HEK293 (cell line): ENCODE results near the gene SYCP3.

ENCODE experiments used
- CTCF ChIA-PET: fragments of 350-600 bp; formaldehyde crosslinking; extraction: SDS; loops from one replicate; lab custom pipeline; 2021; ENCODE audit warnings: antibody characterized with exemption; lab: Yijun Ruan, JAX
- POLR2A ChIA-PET: fragments of 300-600 bp; formaldehyde crosslinking; extraction: SDS; loops from one replicate; lab custom pipeline; 2020; ENCODE audit warnings: antibody characterized with exemption, inconsistent platforms; lab: Yijun Ruan, JAX
- H3K27ac ChIP-seq: fragments of 200-500 bp; sonication (Bioruptor generic); 2 replicates; pipeline ENCODE4 v1.5.1; 2014; ENCODE audit warnings: low read depth, low read length, control low read depth, inconsistent platforms; ENCODE audit errors: extremely low read depth
- H3K36me3 ChIP-seq, 2 experiments: fragments of 200-500 bp in 1 of 2; sonication (Bioruptor generic) in 1 of 2; 1 replicate in 1 of 2; 2 replicates in 1 of 2; pipeline ENCODE4 v1.5.1; 2014 to 2017; ENCODE audit warnings: inconsistent platforms in 2 of 2, low read length in 2 of 2; ENCODE audit not compliant: control insufficient read depth in 2 of 2, insufficient read depth in 1 of 2
- H3K4me1 ChIP-seq: fragments of 200-500 bp; sonication (Bioruptor generic); 2 replicates; pipeline ENCODE4 v1.5.1; 2014; ENCODE audit warnings: mild to moderate bottlenecking, low read length, inconsistent platforms; ENCODE audit not compliant: control insufficient read depth, insufficient read depth
- H3K4me3 ChIP-seq: 2 replicates; pipeline ENCODE4 v1.5.1; 2011; ENCODE audit warnings: low read depth, mild to moderate bottlenecking, control low read depth, low read length, moderate library complexity
- H3K9me3 ChIP-seq: fragments of 200-500 bp; sonication (Bioruptor generic); 2 replicates; pipeline ENCODE4 v1.5.1; 2014; ENCODE audit warnings: low read depth, low read length, inconsistent platforms; ENCODE audit not compliant: control insufficient read depth, insufficient read depth
- GLI4 ChIP-seq: fragments of 450-650 bp; formaldehyde crosslinking; IDR thresholded peaks from 2 replicates; pipeline ENCODE4 v1.5.1; 2016; ENCODE audit warnings: missing biosample characterization, missing genetic modification characterization
- KLF16 ChIP-seq: fragments of 450-650 bp; formaldehyde crosslinking; IDR thresholded peaks from 2 replicates; pipeline ENCODE4 v1.5.1; 2017; ENCODE audit warnings: missing biosample characterization, missing genetic modification characterization
- OSR2 ChIP-seq: fragments of 450-650 bp; formaldehyde crosslinking; IDR thresholded peaks from 2 replicates; pipeline ENCODE4 v1.5.1; 2016; ENCODE audit warnings: missing biosample characterization, missing genetic modification characterization
- TCF7L2 ChIP-seq: IDR thresholded peaks from 2 replicates; pipeline ENCODE4 v1.6.1; 2011; ENCODE audit warnings: low read depth, mild to moderate bottlenecking, inconsistent platforms, low read length, moderate library complexity, borderline replicate concordance
- TRIM28 ChIP-seq: IDR thresholded peaks from 2 replicates; pipeline ENCODE4 v1.6.1; 2011; ENCODE audit warnings: low read length, control low read depth, borderline replicate concordance
- WT1 ChIP-seq: fragments of 450-650 bp; formaldehyde crosslinking; IDR thresholded peaks from 2 replicates; pipeline ENCODE4 v1.5.1; 2016; ENCODE audit warnings: missing biosample characterization, missing genetic modification characterization
- YY2 ChIP-seq: fragments of 450-650 bp; formaldehyde crosslinking; IDR thresholded peaks from 2 replicates; pipeline ENCODE4 v1.5.1; 2016; ENCODE audit warnings: missing biosample characterization, missing genetic modification characterization
- ZNF175 ChIP-seq: fragments of 450-650 bp; formaldehyde crosslinking; IDR thresholded peaks from 2 replicates; pipeline ENCODE4 v1.5.1; 2016; ENCODE audit warnings: missing biosample characterization, missing genetic modification characterization
- ZNF19 ChIP-seq: fragments of 450-650 bp; formaldehyde crosslinking; IDR thresholded peaks from 2 replicates; pipeline ENCODE4; 2016; ENCODE audit warnings: missing biosample characterization, missing genetic modification characterization, low read depth
- ZNF2 ChIP-seq: fragments of 450-650 bp; formaldehyde crosslinking; IDR thresholded peaks from 2 replicates; pipeline ENCODE4 v1.5.1; 2016; ENCODE audit warnings: missing biosample characterization, missing genetic modification characterization
- ZNF24 ChIP-seq: fragments of 450-650 bp; formaldehyde crosslinking; IDR thresholded peaks from 2 replicates; pipeline ENCODE4 v1.5.1; 2016; ENCODE audit warnings: missing biosample characterization, missing genetic modification characterization
- ZNF26 ChIP-seq: fragments of 450-650 bp; formaldehyde crosslinking; IDR thresholded peaks from 2 replicates; pipeline ENCODE4 v1.5.1; 2016; ENCODE audit warnings: missing biosample characterization, missing genetic modification characterization
- ZNF280D ChIP-seq: fragments of 450-650 bp; formaldehyde crosslinking; IDR thresholded peaks from 2 replicates; pipeline ENCODE4 v1.5.1; 2016; ENCODE audit warnings: missing biosample characterization, missing genetic modification characterization
- ZNF311 ChIP-seq: fragments of 450-650 bp; formaldehyde crosslinking; IDR thresholded peaks from 2 replicates; pipeline ENCODE4 v1.5.1; 2017; ENCODE audit warnings: missing biosample characterization, missing genetic modification characterization, borderline replicate concordance
- ZNF394 ChIP-seq: fragments of 450-650 bp; formaldehyde crosslinking; IDR thresholded peaks from 2 replicates; pipeline ENCODE4 v1.5.1; 2016; ENCODE audit warnings: missing biosample characterization, missing genetic modification characterization, mild to moderate bottlenecking, moderate library complexity, borderline replicate concordance
- ZNF561 ChIP-seq: fragments of 450-650 bp; IDR thresholded peaks from 2 replicates; pipeline ENCODE4 v1.5.1; 2018; ENCODE audit warnings: missing biosample characterization, missing genetic modification characterization, borderline replicate concordance
- ZNF580 ChIP-seq: fragments of 450-650 bp; formaldehyde crosslinking; IDR thresholded peaks from 2 replicates; pipeline ENCODE4 v1.5.1; 2016; ENCODE audit warnings: missing biosample characterization, missing genetic modification characterization
- ZSCAN16 ChIP-seq: fragments of 450-650 bp; formaldehyde crosslinking; IDR thresholded peaks from 2 replicates; pipeline ENCODE4 v1.5.1; 2016; ENCODE audit warnings: missing biosample characterization, missing genetic modification characterization
- ZSCAN23 ChIP-seq: fragments of 450-650 bp; formaldehyde crosslinking; IDR thresholded peaks from 2 replicates; pipeline ENCODE4 v1.5.1; 2016; ENCODE audit warnings: missing biosample characterization, missing genetic modification characterization
- TF ChIP-seq, protein P1 (sequence below): fragments of 450-650 bp; formaldehyde crosslinking; IDR thresholded peaks from 2 replicates; pipeline ENCODE4 v1.5.1; 2016; ENCODE audit warnings: missing biosample characterization, missing genetic modification characterization, borderline replicate concordance
- TF ChIP-seq, protein P2 (sequence below): fragments of 450-650 bp; formaldehyde crosslinking; IDR thresholded peaks from 2 replicates; pipeline ENCODE4 v1.5.1; 2016; ENCODE audit warnings: missing biosample characterization, missing genetic modification characterization

Gene SYCP3

DNA sequence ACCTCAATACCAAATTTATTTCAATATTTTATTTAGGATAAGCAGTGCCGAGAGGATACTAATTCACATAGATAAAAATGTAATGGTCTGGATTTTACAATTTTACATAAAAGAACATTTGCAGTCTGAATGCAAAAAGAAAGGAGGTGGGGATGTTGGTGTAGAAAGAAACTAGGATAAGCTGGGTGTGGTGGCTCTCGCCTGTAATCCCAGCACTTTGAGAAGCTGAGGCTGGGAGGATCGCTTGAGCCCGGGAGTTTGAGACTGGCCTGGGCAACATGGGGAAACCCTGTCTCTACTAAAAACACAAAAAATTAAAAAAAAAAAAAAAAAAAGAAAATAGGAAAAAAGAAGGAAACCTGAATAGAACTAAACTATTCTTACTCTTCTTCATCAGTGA lies 16.9 kb downstream of the SYCP3 start (continued):
- TF ChIP-seq ZNF280D (tag by site-specific recombination): no peak
- no peak for TF ChIP-seq KLF16

- ChIA-PET CTCF (no interaction called here), POLR2A (no interaction called here)
- H3K9me3 ChIP-seq: no peaks in the 10 kb centered on the region
- peaks cover 28 to 34% of the 10 kb centered on the region in 2 experiments for H3K36me3 ChIP-seq
- H3K4me1 ChIP-seq: no peaks in the 10 kb centered on the region
- H3K27ac ChIP-seq: no peak overlapping the region
- no peak overlapping the region for H3K4me3 ChIP-seq
- TF ChIP-seq ZNF175: no peak
- TF ChIP-seq YY2 (tag by site-specific recombination): no peak
- TF ChIP-seq ZNF561: no peak
- TF ChIP-seq ZSCAN16 (tag by site-specific recombination): no peak
- TF ChIP-seq OSR2: no peak
- no peak for TF ChIP-seq ZNF311 (tag by site-specific recombination)
- TF ChIP-seq TRIM28: no peak
- TF ChIP-seq, protein P1, sequence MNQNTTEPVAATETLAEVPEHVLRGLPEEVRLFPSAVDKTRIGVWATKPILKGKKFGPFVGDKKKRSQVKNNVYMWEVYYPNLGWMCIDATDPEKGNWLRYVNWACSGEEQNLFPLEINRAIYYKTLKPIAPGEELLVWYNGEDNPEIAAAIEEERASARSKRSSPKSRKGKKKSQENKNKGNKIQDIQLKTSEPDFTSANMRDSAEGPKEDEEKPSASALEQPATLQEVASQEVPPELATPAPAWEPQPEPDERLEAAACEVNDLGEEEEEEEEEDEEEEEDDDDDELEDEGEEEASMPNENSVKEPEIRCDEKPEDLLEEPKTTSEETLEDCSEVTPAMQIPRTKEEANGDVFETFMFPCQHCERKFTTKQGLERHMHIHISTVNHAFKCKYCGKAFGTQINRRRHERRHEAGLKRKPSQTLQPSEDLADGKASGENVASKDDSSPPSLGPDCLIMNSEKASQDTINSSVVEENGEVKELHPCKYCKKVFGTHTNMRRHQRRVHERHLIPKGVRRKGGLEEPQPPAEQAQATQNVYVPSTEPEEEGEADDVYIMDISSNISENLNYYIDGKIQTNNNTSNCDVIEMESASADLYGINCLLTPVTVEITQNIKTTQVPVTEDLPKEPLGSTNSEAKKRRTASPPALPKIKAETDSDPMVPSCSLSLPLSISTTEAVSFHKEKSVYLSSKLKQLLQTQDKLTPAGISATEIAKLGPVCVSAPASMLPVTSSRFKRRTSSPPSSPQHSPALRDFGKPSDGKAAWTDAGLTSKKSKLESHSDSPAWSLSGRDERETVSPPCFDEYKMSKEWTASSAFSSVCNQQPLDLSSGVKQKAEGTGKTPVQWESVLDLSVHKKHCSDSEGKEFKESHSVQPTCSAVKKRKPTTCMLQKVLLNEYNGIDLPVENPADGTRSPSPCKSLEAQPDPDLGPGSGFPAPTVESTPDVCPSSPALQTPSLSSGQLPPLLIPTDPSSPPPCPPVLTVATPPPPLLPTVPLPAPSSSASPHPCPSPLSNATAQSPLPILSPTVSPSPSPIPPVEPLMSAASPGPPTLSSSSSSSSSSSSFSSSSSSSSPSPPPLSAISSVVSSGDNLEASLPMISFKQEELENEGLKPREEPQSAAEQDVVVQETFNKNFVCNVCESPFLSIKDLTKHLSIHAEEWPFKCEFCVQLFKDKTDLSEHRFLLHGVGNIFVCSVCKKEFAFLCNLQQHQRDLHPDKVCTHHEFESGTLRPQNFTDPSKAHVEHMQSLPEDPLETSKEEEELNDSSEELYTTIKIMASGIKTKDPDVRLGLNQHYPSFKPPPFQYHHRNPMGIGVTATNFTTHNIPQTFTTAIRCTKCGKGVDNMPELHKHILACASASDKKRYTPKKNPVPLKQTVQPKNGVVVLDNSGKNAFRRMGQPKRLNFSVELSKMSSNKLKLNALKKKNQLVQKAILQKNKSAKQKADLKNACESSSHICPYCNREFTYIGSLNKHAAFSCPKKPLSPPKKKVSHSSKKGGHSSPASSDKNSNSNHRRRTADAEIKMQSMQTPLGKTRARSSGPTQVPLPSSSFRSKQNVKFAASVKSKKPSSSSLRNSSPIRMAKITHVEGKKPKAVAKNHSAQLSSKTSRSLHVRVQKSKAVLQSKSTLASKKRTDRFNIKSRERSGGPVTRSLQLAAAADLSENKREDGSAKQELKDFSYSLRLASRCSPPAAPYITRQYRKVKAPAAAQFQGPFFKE: no peak
- TF ChIP-seq GLI4 (tag by site-specific recombination): no peak
- TF ChIP-seq ZNF580 (tag by site-specific recombination): no peak
These were observed 19.1 kb downstream of the SYCP3 start for GRCh38 chr12:101720118-101720517.

- TF ChIP-seq ZNF24 (tag by site-specific recombination): no peak
- TF ChIP-seq TCF7L2: no peak
- TF ChIP-seq WT1: no peak
- TF ChIP-seq ZNF394 (tag by site-specific recombination): no peak
- TF ChIP-seq, protein P2, sequence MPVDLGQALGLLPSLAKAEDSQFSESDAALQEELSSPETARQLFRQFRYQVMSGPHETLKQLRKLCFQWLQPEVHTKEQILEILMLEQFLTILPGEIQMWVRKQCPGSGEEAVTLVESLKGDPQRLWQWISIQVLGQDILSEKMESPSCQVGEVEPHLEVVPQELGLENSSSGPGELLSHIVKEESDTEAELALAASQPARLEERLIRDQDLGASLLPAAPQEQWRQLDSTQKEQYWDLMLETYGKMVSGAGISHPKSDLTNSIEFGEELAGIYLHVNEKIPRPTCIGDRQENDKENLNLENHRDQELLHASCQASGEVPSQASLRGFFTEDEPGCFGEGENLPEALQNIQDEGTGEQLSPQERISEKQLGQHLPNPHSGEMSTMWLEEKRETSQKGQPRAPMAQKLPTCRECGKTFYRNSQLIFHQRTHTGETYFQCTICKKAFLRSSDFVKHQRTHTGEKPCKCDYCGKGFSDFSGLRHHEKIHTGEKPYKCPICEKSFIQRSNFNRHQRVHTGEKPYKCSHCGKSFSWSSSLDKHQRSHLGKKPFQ (tag by site-specific recombination): no peak
- TF ChIP-seq ZSCAN23 (tag by site-specific recombination): no peak
- TF ChIP-seq ZNF2 (tag by site-specific recombination): no peak
- no peak for TF ChIP-seq ZNF26 (tag by site-specific recombination)
- no peak for TF ChIP-seq ZNF19 (tag by site-specific recombination)
- no peak overlapping the region for H3K4me3 ChIP-seq
- CTCF ChIA-PET: interaction anchor here (0.6 kb wide), 1 partner anchor 120 kb away, joined by 3 read pairs; no protein-coding TSS in a partner anchor
- H3K36me3 ChIP-seq: peaks cover 24 to 31% of the 10 kb centered on the region in 2 experiments
- no peaks in the 10 kb centered on the region for H3K9me3 ChIP-seq
- H3K4me1 ChIP-seq: 0 out of 2 replicates have a peak, but pooled peaks cover 2% of the 10 kb centered on the region
- H3K27ac ChIP-seq: no peak overlapping the region
- POLR2A ChIA-PET: no interaction called here
These were observed 19.7 kb downstream of the SYCP3 start for GRCh38 chr12:101719566-101719965.
